Ectodermal cell (in vitro differentiated cells): Measurements from ENCODE around the gene TMEM150B.

Experiments
- H3K27ac ChIP-seq: 2 replicates; pipeline ENCODE4 v1.7.0; 2013; ENCODE audit warnings: mild to moderate bottlenecking, low read depth, low read length; ENCODE audit not compliant: insufficient read depth, poor library complexity, severe bottlenecking
- H3K27me3 ChIP-seq: 2 replicates; pipeline ENCODE4 v1.7.0; 2013; ENCODE audit warnings: mild to moderate bottlenecking, low read length; ENCODE audit not compliant: insufficient read depth, control insufficient read depth, poor library complexity, severe bottlenecking
- H3K36me3 ChIP-seq: one replicate; pipeline ENCODE4 v1.7.0; 2013; ENCODE audit warnings: low read length; ENCODE audit not compliant: control insufficient read depth, insufficient read depth
- H3K4me1 ChIP-seq: one replicate; pipeline ENCODE4 v1.7.0; 2013; ENCODE audit warnings: low read length; ENCODE audit not compliant: control insufficient read depth, insufficient read depth
- H3K4me3 ChIP-seq: 2 replicates; pipeline ENCODE4 v1.7.0; 2013; ENCODE audit warnings: low read depth, low read length, control low read depth; ENCODE audit not compliant: insufficient read depth
- H3K9me3 ChIP-seq: 2 replicates; pipeline ENCODE4 v1.7.0; 2013; ENCODE audit warnings: mild to moderate bottlenecking, low read length, moderate library complexity; ENCODE audit not compliant: control insufficient read depth
- WGBS, 2 experiments: methylation state at CpG; one replicate each; pipeline ENCODE4 v1.1.7; 2013; ENCODE audit warnings: missing lambda C conversion rate in 2 of 2; 5-methylcytosine and 5-hydroxymethylcytosine counted together

TMEM150B gene

DNA sequence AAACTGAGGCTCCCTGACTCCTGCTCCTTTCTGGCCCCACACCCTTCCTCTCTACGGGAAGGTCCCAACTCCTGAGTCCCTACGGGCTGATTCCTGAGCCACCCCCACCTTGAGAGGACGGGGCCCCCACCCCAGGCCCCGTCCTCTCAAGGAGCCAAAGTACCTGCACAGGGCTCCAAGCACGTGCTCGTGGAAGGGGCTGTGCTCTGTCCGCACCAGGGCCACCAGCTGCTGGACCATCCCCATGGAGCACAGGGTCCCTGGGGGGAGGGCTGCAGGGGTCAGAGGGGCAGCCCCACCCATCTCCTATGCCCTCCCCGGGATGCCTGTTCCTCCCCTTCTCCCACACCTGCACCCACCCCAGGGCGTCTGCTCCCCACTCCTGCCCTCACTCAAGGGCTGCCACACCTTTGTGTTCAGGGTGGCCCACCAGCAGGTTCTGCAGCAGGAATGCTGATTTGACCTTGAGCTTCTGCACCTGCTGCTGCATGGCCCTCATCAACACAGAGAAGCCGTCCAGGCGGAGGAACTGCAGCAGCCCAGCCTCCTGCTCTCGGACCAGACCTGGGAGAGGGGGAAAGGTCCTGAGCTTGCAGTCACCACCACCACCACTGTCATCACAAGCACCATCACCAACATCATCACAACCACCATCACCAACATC, 59.3 kb downstream of the TMEM150B start:
- H3K4me1 ChIP-seq = no peaks in the 10 kb centered on the region
- no peak overlapping the region for H3K4me3 ChIP-seq
- WGBS, 2 experiments = 92 to 97% methylated on average over 12 of the region's 12 CpGs
- no peaks in the 10 kb centered on the region for H3K9me3 ChIP-seq
- no peaks in the 10 kb centered on the region for H3K27me3 ChIP-seq
- no peak overlapping the region for H3K27ac ChIP-seq
- H3K36me3 ChIP-seq = peaks cover 3% of the 10 kb centered on the region

DNA sequence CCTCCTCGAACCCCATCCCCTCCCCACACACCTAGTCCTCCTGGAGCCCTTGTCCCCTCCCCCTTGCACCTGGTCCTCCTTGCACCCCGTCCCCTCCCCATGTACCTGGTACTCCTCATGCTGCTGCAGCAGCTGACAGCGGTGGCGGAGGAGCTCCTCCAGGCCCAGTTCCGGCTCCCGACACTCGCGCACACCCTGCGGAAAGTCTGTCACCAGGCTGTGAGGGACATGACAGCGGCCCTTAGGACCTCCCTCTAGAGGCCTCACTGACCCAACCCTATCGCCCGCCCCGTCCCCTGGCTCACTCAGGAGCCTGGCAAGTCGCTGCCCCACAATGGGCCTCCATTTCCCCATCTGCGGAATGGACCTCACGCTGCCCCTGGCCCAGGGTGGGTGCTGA, 60.0 kb downstream of the TMEM150B start:
- Histone ChIP-seq H3K9me3 (no peaks in the 10 kb centered on the region), H3K27ac (no peak overlapping the region), H3K4me1 (peaks cover 2% of the 10 kb centered on the region), H3K4me3 (no peak overlapping the region), H3K27me3 (no peaks in the 10 kb centered on the region), H3K36me3 (peaks cover 3% of the 10 kb centered on the region)
- WGBS, 2 experiments = 92% methylated on average over 16 of the region's 16 CpGs

DNA sequence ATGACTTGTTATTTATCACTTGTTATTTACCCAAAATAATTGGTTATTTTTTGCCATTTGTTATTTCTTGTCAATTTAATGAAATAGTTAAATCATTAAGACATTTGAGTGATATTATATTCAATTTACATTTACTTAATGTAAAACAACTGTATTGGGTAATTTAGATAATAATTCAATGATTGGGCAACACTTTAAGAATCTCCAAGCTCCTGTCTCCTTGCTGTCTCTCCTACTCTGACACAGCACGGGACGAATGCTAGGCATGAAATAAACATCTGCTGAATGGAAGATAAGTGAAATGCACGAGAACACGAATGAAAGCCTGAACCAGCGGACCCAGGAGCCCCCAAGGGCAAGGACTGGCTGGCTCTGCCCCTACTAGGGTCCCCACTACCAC, 60.6 kb downstream of the TMEM150B start:
- peaks cover 8% of the 10 kb centered on the region for H3K4me1 ChIP-seq

More for the DNA sequence above, 60.6 kb downstream of the TMEM150B start:
- no peak overlapping the region for H3K4me3 ChIP-seq
- 92 to 95% methylated on average over 5 of the region's 5 CpGs for WGBS, 2 experiments
- no peaks in the 10 kb centered on the region for H3K9me3 ChIP-seq
- H3K36me3 ChIP-seq = peaks cover 3% of the 10 kb centered on the region
- H3K27me3 ChIP-seq = no peaks in the 10 kb centered on the region
- H3K27ac ChIP-seq = no peak overlapping the region
